T-helper 9 cell (primary cell): ENCODE data around the gene S100A16.
"Not testable (repeated sequence)": the region's sequence is repeated elsewhere in the genome, so short reads cannot be mapped to it uniquely, and the experiment has no call there.

ENCODE experiments used
- DNase-seq: peaks from one replicate; pipeline ENCODE4 v3.0.0-alpha.2; 2020
- total RNA-seq, 2 donors: gene quantifications; one replicate each; lab custom pipeline; 2026; lab: John Stamatoyannopoulos, UW

The S100A16 gene
- total RNA-seq = 0 reads per million in 2 donors

GRCh38 chr1:153612755-153613331, at the start of gene S100A16:
Gene S100A16, minus strand, starts transcription at chr1:153613137. Its CDS starts 4,986 bp downstream, at chr1:153608151.
- DNase-seq = no peak

- no peak for DNase-seq
These were observed 49.3 kb upstream of the S100A16 start for GRCh38 chr1:153662269-153662668.

GRCh38 chr1:153661111-153661708, 48.3 kb upstream of the S100A16 start:
- no peak for DNase-seq

GRCh38 chr1:153659656-153660055, 46.7 kb upstream of the S100A16 start:
- DNase-seq = no peak

GRCh38 chr1:153659175-153659534, 46.2 kb upstream of the S100A16 start:
- no peak for DNase-seq

- peak; percentile 79 for DNase-seq
These were observed 45.6 kb upstream of the S100A16 start, which contains the start of gene SNAPIN for GRCh38 chr1:153658400-153659174. Gene SNAPIN, plus strand, starts transcription at chr1:153658703. Its CDS starts 41 bp downstream, at chr1:153658744.

GRCh38 chr1:153655333-153655732, 42.4 kb upstream of the S100A16 start:
- no peak for DNase-seq

GRCh38 chr1:153652805-153653500, 40.0 kb upstream of the S100A16 start:
- DNase-seq = no peak

GRCh38 chr1:153651771-153652170, 38.8 kb upstream of the S100A16 start:
- no peak for DNase-seq

GRCh38 chr1:153649863-153650235, 36.9 kb upstream of the S100A16 start:
- DNase-seq = no peak

GRCh38 chr1:153649137-153649862, 36.4 kb upstream of the S100A16 start:
- DNase-seq = no peak

GRCh38 chr1:153648000-153648643, 35.2 kb upstream of the S100A16 start:
- no peak for DNase-seq

- DNase-seq = no peak
These were observed 34.4 kb upstream of the S100A16 start for GRCh38 chr1:153647346-153647714.

- no peak for DNase-seq
These were observed 33.9 kb upstream of the S100A16 start for GRCh38 chr1:153646672-153647345.

GRCh38 chr1:153643816-153644215, 30.9 kb upstream of the S100A16 start:
- DNase-seq = no peak

GRCh38 chr1:153643100-153643499, 30.2 kb upstream of the S100A16 start:
- no peak for DNase-seq

- no peak for DNase-seq
These were observed 29.2 kb upstream of the S100A16 start for GRCh38 chr1:153642161-153642560.

- no peak for DNase-seq
These were observed 27.9 kb upstream of the S100A16 start for GRCh38 chr1:153640861-153641260.

GRCh38 chr1:153640213-153640612, 27.3 kb upstream of the S100A16 start:
- not testable (repeated sequence) for DNase-seq

- no peak for DNase-seq
These were observed 26.3 kb upstream of the S100A16 start for GRCh38 chr1:153639280-153639679.

GRCh38 chr1:153638261-153638660, 25.3 kb upstream of the S100A16 start:
- DNase-seq = no peak

- no peak for DNase-seq
These were observed 23.4 kb upstream of the S100A16 start for GRCh38 chr1:153636312-153636711.
